ENCODE data around the gene SMIM41.

The SMIM41 gene

DNA sequence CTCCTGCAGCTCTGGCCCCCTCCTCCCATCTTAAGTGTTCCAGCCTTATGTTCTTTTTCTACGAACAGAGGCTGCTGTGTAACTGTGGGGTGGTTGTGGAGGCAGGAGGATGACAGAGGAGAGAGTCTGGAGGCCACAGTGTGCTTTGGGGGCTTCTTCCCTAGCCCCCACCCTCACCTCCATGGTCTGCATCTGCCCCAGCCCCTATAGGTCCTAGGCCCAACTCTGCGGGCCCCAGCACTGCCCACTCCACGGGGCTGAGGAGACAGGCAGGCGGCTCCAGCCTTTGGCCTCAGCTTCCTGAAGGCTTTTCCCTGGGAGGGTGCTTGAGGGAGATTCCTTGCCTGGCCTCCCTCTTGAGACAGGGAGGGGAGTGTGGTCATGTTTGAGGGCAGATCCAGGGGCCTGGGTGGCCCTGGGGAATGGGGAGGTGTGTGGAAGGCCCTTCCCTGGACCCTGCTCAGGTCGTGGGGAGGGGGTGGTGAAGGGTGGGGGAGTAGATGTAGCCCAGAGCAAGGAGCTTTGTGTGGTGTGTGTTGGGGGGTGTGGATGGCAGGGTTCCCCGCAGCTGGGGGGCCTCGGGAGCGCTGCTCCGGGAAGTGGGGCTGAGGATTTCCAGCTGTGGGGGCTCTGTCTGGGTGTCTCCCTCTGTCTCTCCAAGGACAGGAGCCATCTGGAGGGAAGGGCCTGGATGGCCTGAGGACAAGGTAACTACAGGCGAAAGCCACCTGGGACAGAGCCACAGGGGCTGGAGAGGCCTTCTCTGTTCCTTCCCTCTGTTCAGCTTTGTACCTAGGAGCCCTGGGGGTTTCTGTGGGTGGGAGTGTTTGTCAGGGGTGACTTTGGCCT is 1.1 kb downstream of the SMIM41 start:
- no peaks in the 10 kb centered on the region for H3K9me3 ChIP-seq (ENCODE audit: insufficient read depth, low read depth, low read length)
- H3K4me3 ChIP-seq (ENCODE audit: low read length, poor library complexity, severe bottlenecking), result no peak overlapping the region
- no peak overlapping the region for H3K9ac ChIP-seq (ENCODE audit: low read depth, low read length, poor library complexity, severe bottlenecking)
- no peaks in the 10 kb centered on the region for H3K27me3 ChIP-seq (ENCODE audit: insufficient read depth, low read length, poor library complexity, severe bottlenecking)
- H3K79me2 ChIP-seq (ENCODE audit: insufficient read depth, low read length), result peaks cover 14% of the 10 kb centered on the region
- TF ChIP-seq, protein P1, sequence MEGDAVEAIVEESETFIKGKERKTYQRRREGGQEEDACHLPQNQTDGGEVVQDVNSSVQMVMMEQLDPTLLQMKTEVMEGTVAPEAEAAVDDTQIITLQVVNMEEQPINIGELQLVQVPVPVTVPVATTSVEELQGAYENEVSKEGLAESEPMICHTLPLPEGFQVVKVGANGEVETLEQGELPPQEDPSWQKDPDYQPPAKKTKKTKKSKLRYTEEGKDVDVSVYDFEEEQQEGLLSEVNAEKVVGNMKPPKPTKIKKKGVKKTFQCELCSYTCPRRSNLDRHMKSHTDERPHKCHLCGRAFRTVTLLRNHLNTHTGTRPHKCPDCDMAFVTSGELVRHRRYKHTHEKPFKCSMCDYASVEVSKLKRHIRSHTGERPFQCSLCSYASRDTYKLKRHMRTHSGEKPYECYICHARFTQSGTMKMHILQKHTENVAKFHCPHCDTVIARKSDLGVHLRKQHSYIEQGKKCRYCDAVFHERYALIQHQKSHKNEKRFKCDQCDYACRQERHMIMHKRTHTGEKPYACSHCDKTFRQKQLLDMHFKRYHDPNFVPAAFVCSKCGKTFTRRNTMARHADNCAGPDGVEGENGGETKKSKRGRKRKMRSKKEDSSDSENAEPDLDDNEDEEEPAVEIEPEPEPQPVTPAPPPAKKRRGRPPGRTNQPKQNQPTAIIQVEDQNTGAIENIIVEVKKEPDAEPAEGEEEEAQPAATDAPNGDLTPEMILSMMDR (conservative IDR thresholded peaks at IDR 0.05; ENCODE audit: low read length), result no peak
- TF ChIP-seq EZH2phosphoT487 (IDR thresholded peaks at IDR 0.05; ENCODE audit: borderline replicate concordance), result no peak
- peaks cover 17% of the 10 kb centered on the region for H3K4me1 ChIP-seq (ENCODE audit: insufficient read depth, low read length, poor library complexity, severe bottlenecking)
- peaks cover 26% of the 10 kb centered on the region; the same call in 1 of the 2 replicates for H3K36me3 ChIP-seq (ENCODE audit: insufficient read depth, low read length)
- H3K4me2 ChIP-seq (ENCODE audit: low read depth, low read length, poor library complexity, severe bottlenecking), result no peak overlapping the region
- no peaks in the 10 kb centered on the region for H3F3A ChIP-seq (ENCODE audit: low read depth)
- H4K20me1 ChIP-seq (ENCODE audit: insufficient read depth, low read length, poor library complexity, severe bottlenecking), result peaks cover 5% of the 10 kb centered on the region
- H3K9me2 ChIP-seq (replicated peaks; ENCODE audit: low read depth, low read length), result no peaks in the 10 kb centered on the region
- H2AFZ ChIP-seq (ENCODE audit: low read length), result no peak overlapping the region

DNA sequence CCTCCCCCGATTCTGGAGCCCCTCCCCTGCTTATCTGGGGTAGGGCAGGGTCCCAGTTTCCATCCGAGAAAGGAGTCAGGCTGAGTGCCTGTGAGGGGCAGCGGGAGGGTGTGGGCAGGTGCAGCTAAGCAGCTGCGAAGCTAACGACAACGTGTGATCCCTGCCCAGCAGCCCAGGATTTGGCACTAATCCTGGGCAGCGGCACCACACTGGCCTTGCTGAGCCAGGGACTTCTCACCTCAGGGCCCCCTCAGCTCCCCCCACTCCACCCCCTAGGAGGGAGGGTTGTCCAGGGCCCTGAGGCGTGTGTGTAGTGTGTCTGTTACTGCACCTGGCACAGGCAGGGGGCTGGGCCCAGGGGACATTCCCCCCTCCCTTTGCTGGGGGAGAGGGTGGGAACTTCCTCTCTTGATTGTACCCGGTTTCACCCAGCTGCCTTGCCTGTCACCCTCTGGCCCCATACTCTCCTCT is 1.8 kb downstream of the SMIM41 start:
- H4K20me1 ChIP-seq (ENCODE audit: insufficient read depth, low read length, poor library complexity, severe bottlenecking), result peaks cover 3% of the 10 kb centered on the region
- H3K4me2 ChIP-seq (ENCODE audit: low read depth, low read length, poor library complexity, severe bottlenecking), result peak overlapping the region; percentile 12
- no peak for TF ChIP-seq EZH2phosphoT487 (IDR thresholded peaks at IDR 0.05; ENCODE audit: borderline replicate concordance)
- TF ChIP-seq, protein P1 (conservative IDR thresholded peaks at IDR 0.05; ENCODE audit: low read length), result no peak
- H3K79me2 ChIP-seq (ENCODE audit: insufficient read depth, low read length), result peaks cover 8% of the 10 kb centered on the region; the same call in 1 of the 2 replicates
- no peaks in the 10 kb centered on the region for H3K27me3 ChIP-seq (ENCODE audit: insufficient read depth, low read length, poor library complexity, severe bottlenecking)
- peaks cover 15% of the 10 kb centered on the region for H3K4me1 ChIP-seq (ENCODE audit: insufficient read depth, low read length, poor library complexity, severe bottlenecking)
- H3K36me3 ChIP-seq (ENCODE audit: insufficient read depth, low read length), result peaks cover 25% of the 10 kb centered on the region; the same call in 1 of the 2 replicates
- H3F3A ChIP-seq (ENCODE audit: low read depth), result no peaks in the 10 kb centered on the region
- no peak overlapping the region for H3K4me3 ChIP-seq (ENCODE audit: low read length, poor library complexity, severe bottlenecking)
- H3K9me3 ChIP-seq (ENCODE audit: insufficient read depth, low read depth, low read length), result no peaks in the 10 kb centered on the region
- H2AFZ ChIP-seq (ENCODE audit: low read length), result no peak overlapping the region
- no peaks in the 10 kb centered on the region for H3K9me2 ChIP-seq (replicated peaks; ENCODE audit: low read depth, low read length)
- H3K9ac ChIP-seq (ENCODE audit: low read depth, low read length, poor library complexity, severe bottlenecking), result no peak overlapping the region

DNA sequence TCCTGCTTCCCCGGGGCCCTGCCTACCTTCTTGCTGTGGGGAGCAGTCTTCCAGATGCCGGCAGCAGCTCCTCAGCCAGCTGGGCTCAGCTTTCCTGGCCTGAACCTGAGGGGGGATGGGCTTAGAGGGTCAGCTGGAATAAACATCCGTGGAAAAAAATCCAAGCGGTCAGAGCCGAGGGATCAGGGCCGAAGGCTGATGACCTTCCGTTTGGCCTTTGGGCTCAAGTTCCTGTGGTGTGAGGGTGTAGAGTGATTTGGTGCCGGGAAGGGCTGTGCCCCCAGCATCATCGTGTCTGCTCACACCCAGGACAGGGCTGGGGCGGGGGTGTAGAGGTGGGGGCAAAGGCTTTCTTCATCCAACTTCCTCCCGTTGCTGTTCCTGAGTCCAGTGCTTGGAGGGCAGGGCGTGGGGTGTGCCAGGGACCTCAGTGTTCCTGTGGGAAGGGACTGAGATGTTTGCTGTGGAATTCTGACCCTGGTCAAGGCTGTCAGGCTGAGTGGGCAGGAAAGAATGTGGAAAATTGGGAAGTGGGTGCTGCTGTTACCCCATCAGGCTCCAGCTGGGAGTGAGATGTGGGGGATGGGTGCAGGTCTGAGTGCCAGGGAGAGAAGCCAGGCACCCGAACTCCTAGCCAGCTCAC is 2.6 kb downstream of the SMIM41 start:
- peaks cover 16% of the 10 kb centered on the region; the same call in 1 of the 2 replicates for H3K36me3 ChIP-seq (ENCODE audit: insufficient read depth, low read length)
- no peaks in the 10 kb centered on the region for H3K9me2 ChIP-seq (replicated peaks; ENCODE audit: low read depth, low read length)
- no peak for TF ChIP-seq EZH2phosphoT487 (IDR thresholded peaks at IDR 0.05; ENCODE audit: borderline replicate concordance)
- TF ChIP-seq, protein P1 (conservative IDR thresholded peaks at IDR 0.05; ENCODE audit: low read length), result no peak
- H3K4me1 ChIP-seq (ENCODE audit: insufficient read depth, low read length, poor library complexity, severe bottlenecking), result peaks cover 15% of the 10 kb centered on the region
- H3K27me3 ChIP-seq (ENCODE audit: insufficient read depth, low read length, poor library complexity, severe bottlenecking), result no peaks in the 10 kb centered on the region
- no peak overlapping the region for H3K4me2 ChIP-seq (ENCODE audit: low read depth, low read length, poor library complexity, severe bottlenecking)
- no peaks in the 10 kb centered on the region for H3K79me2 ChIP-seq (ENCODE audit: insufficient read depth, low read length)
- peaks cover 3% of the 10 kb centered on the region for H4K20me1 ChIP-seq (ENCODE audit: insufficient read depth, low read length, poor library complexity, severe bottlenecking)
- no peak overlapping the region for H2AFZ ChIP-seq (ENCODE audit: low read length)
- H3F3A ChIP-seq (ENCODE audit: low read depth), result no peaks in the 10 kb centered on the region
- no peak overlapping the region for H3K9ac ChIP-seq (ENCODE audit: low read depth, low read length, poor library complexity, severe bottlenecking)
- H3K4me3 ChIP-seq (ENCODE audit: low read length, poor library complexity, severe bottlenecking), result no peak overlapping the region
- H3K9me3 ChIP-seq (ENCODE audit: insufficient read depth, low read depth, low read length), result no peaks in the 10 kb centered on the region
